ENCODE measurements around the gene APBB2. TPM values are rescaled to one million over a fixed set of nuclear protein-coding genes. Genes with fewer than 3 reads are reported as not detected.

The APBB2 gene
- total RNA-seq, 4 donors from 2014 or later, result 139 to 248 (median 203) TPM

DNA sequence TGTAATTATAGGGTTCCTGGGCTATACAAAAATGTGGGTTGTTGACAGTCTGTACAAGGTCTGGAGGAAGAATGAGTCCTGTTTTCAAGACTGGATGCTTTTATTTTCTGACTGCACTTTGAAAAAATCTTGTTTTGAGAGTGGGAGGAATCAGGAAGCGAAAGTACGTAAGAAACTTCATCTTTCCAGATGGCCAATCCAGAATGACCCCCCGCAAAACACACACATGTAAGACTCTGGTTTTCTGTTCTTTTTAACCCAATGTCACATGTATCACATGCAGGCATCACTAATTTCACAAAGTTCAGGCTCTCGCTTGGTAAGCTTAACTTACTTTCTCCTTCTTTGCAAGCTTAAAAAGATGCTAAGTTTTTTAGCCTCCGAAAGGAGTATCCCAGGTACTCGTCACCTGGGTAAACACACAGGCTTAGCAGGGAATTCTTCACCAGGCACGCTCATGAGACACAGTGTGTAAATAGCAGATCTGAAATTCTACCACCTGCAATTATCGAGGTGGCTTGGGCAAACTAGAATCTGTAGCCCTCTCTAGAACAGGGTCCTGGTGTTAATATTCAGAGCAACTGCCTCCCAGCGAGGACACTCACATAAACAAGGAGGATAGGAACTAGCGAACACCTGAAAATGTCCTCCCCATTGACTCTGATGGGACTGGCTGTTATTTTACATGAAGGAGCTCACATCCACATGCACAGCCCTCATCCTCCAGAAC, 373.9 kb downstream of the APBB2 start:
- H3K27ac ChIP-seq, result no peak overlapping the region

GRCh38 chr4:40838742-40839141, 375.6 kb downstream of the APBB2 start:
- 89 to 91% methylated on average over 4 of the region's 4 CpGs for WGBS, 2 donors
- no peak for TF ChIP-seq CTCF (IDR thresholded peaks at IDR 0.05)
- TF ChIP-seq POLR2A (IDR thresholded peaks at IDR 0.05), result no peak
- no peak for TF ChIP-seq EP300 (IDR thresholded peaks at IDR 0.05)
- H3K27ac ChIP-seq, result no peak overlapping the region

More for the DNA sequence above, 373.9 kb downstream of the APBB2 start:
- Histone ChIP-seq H3K9me3 (no peaks in the 10 kb centered on the region), H3K27me3 (no peaks in the 10 kb centered on the region), H3K36me3 (peaks cover 0 to 32% (median 0%) of the 10 kb centered on the region in 3 donors), H3K4me3 (no peak overlapping the region), H3K4me1 (no peaks in the 10 kb centered on the region)
- DNase-seq (ENCODE audit: low spot score in 2 of 2), result no peak
- WGBS, 2 donors, result 77 to 85% methylated on average over 10 of the region's 10 CpGs
- TF ChIP-seq EP300 (IDR thresholded peaks at IDR 0.05) (no peak), CTCF (IDR thresholded peaks at IDR 0.05) (no peak), POLR2A (IDR thresholded peaks at IDR 0.05) (no peak)

GRCh38 chr4:40837094-40837870, 377.1 kb downstream of the APBB2 start:
- TF ChIP-seq CTCF (IDR thresholded peaks at IDR 0.05), result no peak
- no peak for TF ChIP-seq POLR2A (IDR thresholded peaks at IDR 0.05)
- no peak for TF ChIP-seq EP300 (IDR thresholded peaks at IDR 0.05)
- Histone ChIP-seq H3K9me3 (no peaks in the 10 kb centered on the region), H3K36me3 (peaks cover 0 to 57% (median 0%) of the 10 kb centered on the region in 3 donors), H3K27me3 (no peaks in the 10 kb centered on the region), H3K4me3 (no peak overlapping the region), H3K4me1 (no peaks in the 10 kb centered on the region), H3K27ac (no peak overlapping the region)
- 75 to 79% methylated on average over 15 to 16 of the region's 16 CpGs for WGBS, 2 donors
- DNase-seq (ENCODE audit: low spot score in 2 of 2), result no peak

More at GRCh38 chr4:40838742-40839141, 375.6 kb downstream of the APBB2 start:
- Histone ChIP-seq H3K27me3 (no peaks in the 10 kb centered on the region), H3K9me3 (no peaks in the 10 kb centered on the region), H3K36me3 (peaks cover 0 to 48% (median 0%) of the 10 kb centered on the region in 3 donors), H3K4me3 (no peak overlapping the region), H3K4me1 (no peaks in the 10 kb centered on the region)
- no peak for DNase-seq (ENCODE audit: low spot score in 2 of 2)

DNA sequence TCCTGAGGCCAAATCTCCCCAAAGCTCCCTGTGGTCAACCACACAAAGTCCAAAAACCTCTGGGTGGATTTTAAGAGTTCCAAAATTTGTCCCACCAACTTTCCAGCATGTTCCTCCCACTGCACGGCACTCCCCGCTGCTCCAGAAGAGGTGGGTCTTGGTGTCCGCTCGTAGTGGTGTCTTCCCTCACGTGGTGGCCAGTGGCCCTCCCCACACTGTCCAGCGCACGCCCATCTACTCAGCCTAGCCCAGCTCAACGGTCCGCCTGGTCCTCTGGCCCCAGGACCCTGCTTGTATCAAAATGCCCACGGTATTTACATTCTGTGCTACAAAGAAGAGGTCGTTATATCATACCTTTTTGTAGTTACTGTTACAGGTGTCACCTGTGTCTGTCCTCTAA, 381.1 kb downstream of the APBB2 start:
- Histone ChIP-seq H3K27me3 (no peaks in the 10 kb centered on the region), H3K27ac (no peak overlapping the region), H3K36me3 (peaks cover 0 to 82% (median 0%) of the 10 kb centered on the region in 3 donors), H3K4me1 (no peaks in the 10 kb centered on the region), H3K9me3 (no peaks in the 10 kb centered on the region), H3K4me3 (no peak overlapping the region)
- whole genome bisulfite sequencing, 2 donors, result 97 to 99% methylated on average over 11 of the region's 11 CpGs
- no peak for TF ChIP-seq CTCF (IDR thresholded peaks at IDR 0.05)
- TF ChIP-seq POLR2A (IDR thresholded peaks at IDR 0.05), result no peak
- TF ChIP-seq EP300 (IDR thresholded peaks at IDR 0.05), result no peak
- DNase-seq (ENCODE audit: low spot score in 2 of 2), result no peak

DNA sequence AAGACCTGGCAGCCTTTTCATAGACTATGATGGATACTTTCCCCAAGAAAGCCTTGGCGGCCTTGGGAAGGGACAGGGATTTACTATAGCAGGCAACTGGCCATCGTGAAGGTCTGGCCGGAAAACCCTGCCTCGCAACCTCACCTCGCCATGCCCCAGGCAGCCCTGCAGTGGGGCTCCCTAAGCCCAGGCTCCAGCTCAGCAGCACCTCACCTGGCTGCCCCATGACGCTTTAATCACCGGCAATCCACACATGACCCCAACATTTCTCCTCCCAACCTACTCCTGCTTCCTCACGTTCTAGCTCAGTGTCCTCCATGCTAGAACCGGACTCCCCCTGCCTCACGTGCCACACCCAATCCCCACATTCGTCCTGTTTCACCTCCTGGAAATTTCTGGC, 382.2 kb downstream of the APBB2 start:
- H3K9me3 ChIP-seq, result no peaks in the 10 kb centered on the region
- no peaks in the 10 kb centered on the region for H3K27me3 ChIP-seq
- peaks cover 0 to 85% (median 0%) of the 10 kb centered on the region in 3 donors for H3K36me3 ChIP-seq
- no peaks in the 10 kb centered on the region for H3K4me1 ChIP-seq
- WGBS, 2 donors, result 79 to 86% methylated on average over 11 of the region's 11 CpGs
- no peak overlapping the region for H3K4me3 ChIP-seq
- DNase-seq (ENCODE audit: low spot score in 2 of 2), result no peak
- TF ChIP-seq EP300 (IDR thresholded peaks at IDR 0.05), result no peak
- TF ChIP-seq CTCF (IDR thresholded peaks at IDR 0.05), result no peak
- no peak for TF ChIP-seq POLR2A (IDR thresholded peaks at IDR 0.05)
- H3K27ac ChIP-seq, result no peak overlapping the region

Measured in tibial nerve (tissue), 4 donors.